ENCODE data around the gene TTLL5. TPM values are rescaled to one million over a fixed set of nuclear protein-coding genes. Genes with fewer than 3 reads are reported as not detected.

Gene TTLL5
- total RNA-seq, 2 experiments from 2014 or later = 28.9 to 43.4 TPM

DNA sequence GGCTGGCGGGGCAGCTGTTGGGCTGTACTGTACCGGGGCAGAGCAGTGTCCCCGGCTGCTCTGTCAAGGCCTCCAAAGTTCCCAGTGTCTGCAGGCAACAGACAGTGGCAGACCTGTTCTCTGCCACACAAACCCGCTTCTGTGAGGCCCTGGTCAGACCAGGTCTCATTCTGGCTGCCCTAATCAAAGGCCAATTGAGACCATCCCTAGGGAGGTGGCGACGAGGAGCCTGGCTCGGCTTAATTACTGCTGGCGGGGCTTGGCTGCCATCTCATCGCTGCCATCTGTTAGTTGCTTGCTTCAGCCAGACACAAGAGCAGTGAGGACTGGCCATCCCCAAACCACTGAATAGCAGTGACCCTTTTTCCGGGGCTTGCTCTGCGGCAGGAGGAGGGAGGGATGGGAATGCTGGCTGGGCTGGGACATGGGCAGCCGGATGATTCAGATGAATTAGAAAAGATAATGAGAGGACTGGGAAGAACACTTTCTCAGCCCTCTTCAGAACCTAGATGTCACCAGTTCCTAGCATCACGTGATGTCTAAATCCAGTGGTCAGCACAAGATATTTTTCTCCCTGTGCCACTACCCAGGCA lies 24.9 kb upstream of the TTLL5 start:
- Mint-ChIP-seq H3K4me1 (no peaks in the 10 kb centered on the region), H3K9me3 (ENCODE audit: low read depth) (no peaks in the 10 kb centered on the region), H3K27me3 (no peaks in the 10 kb centered on the region), H3K27ac (no peak overlapping the region), H3K36me3 (no peaks in the 10 kb centered on the region), H3K4me3 (no peak overlapping the region)
- DNase-seq (no peak), ATAC-seq (no peak)
- CTCF ChIA-PET = interaction anchor here (1.5 kb wide), 1 partner anchor 18 kb away, joined by 7 read pairs; no protein-coding TSS in a partner anchor

DNA sequence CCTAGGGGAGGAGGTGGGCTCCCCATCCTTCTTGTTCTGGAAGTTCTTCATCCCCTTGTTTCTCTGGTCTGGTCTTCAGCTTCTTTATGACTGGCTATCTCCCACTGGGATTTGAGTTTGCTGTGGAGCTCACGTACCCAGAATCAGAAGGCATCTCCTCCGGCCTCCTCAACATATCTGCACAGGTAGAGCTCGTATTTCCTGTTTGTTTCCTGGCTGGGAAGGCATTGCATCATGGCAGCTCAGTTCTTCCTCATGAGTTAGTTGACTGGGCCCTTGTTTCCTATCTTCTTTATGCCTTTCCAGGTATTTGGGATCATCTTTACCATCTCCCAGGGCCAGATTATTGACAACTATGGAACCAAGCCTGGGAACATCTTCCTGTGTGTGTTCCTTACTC lies 20.2 kb upstream of the TTLL5 start:
- H3K4me1 Mint-ChIP-seq = no peaks in the 10 kb centered on the region

DNA sequence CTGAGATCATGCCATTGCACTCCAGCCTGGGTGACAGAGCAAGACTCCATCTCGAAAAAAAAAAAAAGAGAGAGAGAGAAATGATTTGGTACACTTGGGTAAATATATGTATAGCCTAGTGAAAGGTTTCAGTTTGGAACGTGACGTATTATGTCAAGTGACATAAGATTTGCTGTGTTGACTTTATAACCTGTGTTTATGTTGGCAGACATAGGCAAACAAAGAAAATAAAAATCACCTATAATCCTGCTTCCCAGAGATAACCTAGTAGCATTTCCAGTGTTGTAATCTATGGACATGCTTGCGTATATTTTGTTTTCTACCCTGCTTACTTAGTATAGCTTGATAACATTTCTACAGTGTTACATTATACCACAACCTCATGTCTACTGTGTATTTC lies 17.1 kb upstream of the TTLL5 start:
- ATAC-seq (no peak), DNase-seq (no peak)
- Mint-ChIP-seq H3K27me3 (no peaks in the 10 kb centered on the region), H3K4me1 (no peaks in the 10 kb centered on the region), H3K36me3 (peaks cover 2% of the 10 kb centered on the region), H3K9me3 (ENCODE audit: low read depth) (no peaks in the 10 kb centered on the region), H3K4me3 (no peak overlapping the region), H3K27ac (no peak overlapping the region)
- CTCF ChIA-PET = no interaction called here

More for the DNA sequence above, 20.2 kb upstream of the TTLL5 start:
- Mint-ChIP-seq H3K36me3 (no peaks in the 10 kb centered on the region), H3K4me3 (no peak overlapping the region), H3K27ac (no peak overlapping the region), H3K27me3 (no peaks in the 10 kb centered on the region), H3K9me3 (ENCODE audit: low read depth) (no peaks in the 10 kb centered on the region)
- no peak for DNase-seq
- CTCF ChIA-PET = interaction anchor here (0.7 kb wide), 1 partner anchor 13 kb away, joined by 3 read pairs; no protein-coding TSS in a partner anchor
- no peak for ATAC-seq

DNA sequence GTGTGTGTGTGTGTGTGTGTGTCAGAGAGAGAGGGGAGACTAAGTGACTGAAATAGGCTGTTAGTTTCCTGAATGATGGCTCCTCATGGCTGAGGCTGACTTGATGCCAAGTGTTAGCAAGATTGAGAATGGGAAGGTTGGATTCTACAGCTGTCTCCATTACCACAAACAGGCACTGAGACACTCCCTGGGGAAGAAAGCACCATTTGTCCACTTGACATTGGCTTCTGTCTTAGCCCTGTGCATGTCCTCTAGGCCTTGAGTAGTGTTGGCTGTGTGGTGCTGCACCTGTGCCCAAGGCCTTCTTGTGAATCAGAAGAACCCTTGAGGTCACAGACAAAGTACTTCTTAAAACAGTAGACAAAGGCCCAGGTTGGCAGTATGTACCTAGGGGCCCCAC lies 16.0 kb upstream of the TTLL5 start:
- H3K36me3 Mint-ChIP-seq = peaks cover 11% of the 10 kb centered on the region
- CTCF ChIA-PET = interaction anchor here (0.6 to 0.7 kb wide), 2 partner anchors 32 to 306 kb away, joined by 3 to 7 read pairs; no protein-coding TSS in a partner anchor
- DNase-seq (no peak), ATAC-seq (no peak)
- H3K4me1 Mint-ChIP-seq = no peaks in the 10 kb centered on the region
- no peaks in the 10 kb centered on the region for H3K27me3 Mint-ChIP-seq
- H3K4me3 Mint-ChIP-seq = no peak overlapping the region
- no peak overlapping the region for H3K27ac Mint-ChIP-seq
- H3K9me3 Mint-ChIP-seq (ENCODE audit: low read depth) = no peaks in the 10 kb centered on the region

DNA sequence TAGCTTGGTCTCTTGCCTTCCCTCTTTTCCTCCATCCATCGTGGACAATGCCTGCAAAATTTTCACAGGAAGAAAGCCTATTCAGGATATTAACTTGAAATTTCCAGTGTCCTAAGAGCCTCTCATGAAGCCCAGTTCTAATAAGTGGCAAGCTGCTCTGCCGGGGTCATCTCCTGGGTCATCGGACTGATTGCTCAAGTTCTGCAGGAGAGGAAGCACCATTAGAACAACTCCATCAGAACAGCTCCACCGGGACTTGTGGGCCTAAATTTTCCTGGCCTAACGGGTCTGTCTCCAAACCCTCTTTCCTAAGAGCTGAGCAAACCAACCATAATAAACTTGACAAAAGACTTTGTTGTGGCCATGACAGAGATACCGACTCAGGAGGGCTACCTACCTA lies 14.3 kb upstream of the TTLL5 start:
- Mint-ChIP-seq H3K36me3 (peaks cover 26% of the 10 kb centered on the region), H3K27ac (no peak overlapping the region), H3K27me3 (no peaks in the 10 kb centered on the region), H3K4me1 (no peaks in the 10 kb centered on the region), H3K9me3 (ENCODE audit: low read depth) (no peaks in the 10 kb centered on the region), H3K4me3 (no peak overlapping the region)
- ATAC-seq (no peak), DNase-seq (no peak)
- CTCF ChIA-PET = interaction anchor here (1.5 to 1.6 kb wide), 2 partner anchors 69 to 260 kb away, joined by 3 to 4 read pairs; partner anchors contain the start of gene FLVCR2

DNA sequence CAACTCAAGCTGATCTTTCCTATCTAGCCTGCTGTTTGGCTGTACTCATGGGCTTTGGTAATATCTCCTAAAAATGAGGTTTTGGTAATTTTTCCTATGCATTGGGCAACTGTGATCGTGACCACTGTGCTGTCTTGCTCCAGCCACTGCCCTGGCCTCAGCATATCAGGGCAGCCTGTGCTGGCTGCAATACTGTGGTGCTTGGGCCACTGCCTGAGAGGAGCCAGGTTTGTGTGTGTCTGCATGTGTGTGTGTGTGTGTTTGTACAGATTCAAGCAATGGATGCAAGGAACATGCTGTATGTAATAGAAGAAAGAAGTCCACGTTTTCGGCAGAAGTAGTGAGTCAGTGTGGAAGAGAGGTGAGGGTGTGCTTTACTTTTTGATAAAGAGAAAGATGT lies 13.4 kb upstream of the TTLL5 start:
- CTCF ChIA-PET = interaction anchor here (1.5 to 1.6 kb wide), 2 partner anchors 70 to 259 kb away, joined by 3 to 4 read pairs; partner anchors contain the start of gene FLVCR2
- Mint-ChIP-seq H3K9me3 (ENCODE audit: low read depth) (no peaks in the 10 kb centered on the region), H3K27me3 (no peaks in the 10 kb centered on the region), H3K27ac (no peak overlapping the region), H3K4me1 (no peaks in the 10 kb centered on the region), H3K4me3 (no peak overlapping the region), H3K36me3 (peaks cover 29% of the 10 kb centered on the region)
- ATAC-seq (no peak), DNase-seq (no peak)

DNA sequence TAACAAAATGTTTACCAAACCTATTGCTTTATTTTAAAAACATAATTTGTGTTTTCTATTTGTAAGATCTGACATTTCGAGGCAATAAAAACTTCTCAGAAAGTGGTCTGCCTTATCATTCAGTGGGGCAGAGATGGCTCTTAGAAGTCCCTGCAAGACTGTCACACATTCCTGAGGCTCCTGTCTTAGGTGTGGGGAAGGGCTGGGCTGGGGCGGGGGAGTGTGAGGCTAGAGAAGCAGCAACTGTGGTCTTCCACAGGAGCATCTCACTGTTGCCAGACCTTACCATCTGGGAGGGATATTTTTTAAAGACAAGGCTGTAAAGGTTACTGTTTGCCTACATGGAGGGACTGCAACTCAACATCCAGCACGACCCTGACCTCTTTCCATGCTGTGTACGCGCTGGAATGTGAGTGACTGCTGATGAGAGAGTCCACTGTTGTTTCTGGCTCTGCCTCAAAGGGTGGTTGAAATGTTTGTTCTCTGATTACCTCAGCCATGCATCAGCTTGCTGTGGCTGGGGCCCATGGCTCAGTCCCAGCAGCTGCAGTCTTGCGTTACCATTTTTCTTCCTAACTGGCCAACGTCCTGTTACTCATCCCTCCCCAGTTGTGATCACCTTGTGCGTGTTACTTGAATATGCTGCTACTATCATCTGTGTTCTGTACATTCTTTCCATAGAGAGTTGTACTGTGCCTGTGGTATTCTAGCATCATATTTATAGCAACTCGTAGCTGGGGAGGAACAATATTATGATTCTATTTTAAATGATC lies 12.8 kb upstream of the TTLL5 start:
- no peak overlapping the region for H3K27ac Mint-ChIP-seq
- no peaks in the 10 kb centered on the region for H3K9me3 Mint-ChIP-seq (ENCODE audit: low read depth)
- peaks cover 31% of the 10 kb centered on the region for H3K36me3 Mint-ChIP-seq
- DNase-seq (no peak), ATAC-seq (no peak)
- H3K4me3 Mint-ChIP-seq = no peak overlapping the region
- H3K4me1 Mint-ChIP-seq = no peaks in the 10 kb centered on the region
- no peaks in the 10 kb centered on the region for H3K27me3 Mint-ChIP-seq
- CTCF ChIA-PET = interaction anchor here (1.6 to 1.8 kb wide), 2 partner anchors 12 to 70 kb away, joined by 5 to 9 read pairs; partner anchors contain the start of genes ERG28, FLVCR2 and TTLL5

DNA sequence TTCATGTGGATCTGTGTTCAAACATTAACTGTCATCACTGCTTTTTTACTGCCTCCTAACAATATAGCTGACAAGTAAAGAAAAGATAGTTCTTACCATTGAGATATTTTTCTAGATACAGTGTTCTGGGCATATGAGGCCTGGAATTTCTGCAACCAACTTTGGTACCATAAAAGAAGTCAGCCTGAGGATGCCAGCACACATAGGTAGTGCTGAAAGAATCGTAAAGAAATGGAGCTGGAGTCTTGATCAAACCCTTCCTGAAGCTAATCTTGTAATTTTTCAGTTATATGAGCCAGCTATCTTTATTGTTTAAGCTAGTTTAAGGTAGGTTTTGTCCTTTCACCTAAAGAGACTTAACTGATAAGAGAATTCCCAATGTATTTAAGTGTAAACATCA lies 11.7 kb upstream of the TTLL5 start:
- H3K36me3 Mint-ChIP-seq = peaks cover 36% of the 10 kb centered on the region

DNA sequence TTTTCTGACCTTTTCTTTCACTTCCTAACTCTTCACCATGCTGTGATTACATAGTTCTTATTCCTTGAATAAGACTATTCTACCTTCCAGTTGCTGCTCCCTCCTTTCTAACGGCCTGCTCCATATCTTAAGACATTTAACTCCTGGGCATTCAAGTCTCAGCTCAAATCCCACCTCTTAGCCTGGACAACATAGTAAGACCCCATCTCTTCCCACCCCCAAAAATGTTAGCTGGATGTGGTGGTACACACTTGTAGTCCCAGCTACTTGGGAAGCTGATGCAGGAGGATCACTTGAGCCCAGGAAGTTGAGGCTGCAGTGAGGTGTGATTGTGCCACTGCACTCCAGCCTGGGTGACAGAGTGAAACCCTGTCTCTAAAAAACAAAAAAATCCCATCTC lies 11.3 kb upstream of the TTLL5 start:
- CTCF ChIA-PET = interaction anchor here (1.3 to 1.8 kb wide), 3 partner anchors 11 to 73 kb away, joined by 3 to 9 read pairs (median 5); partner anchors contain the start of genes ERG28, FLVCR2 and TTLL5
- H3K4me1 Mint-ChIP-seq = peaks cover 2% of the 10 kb centered on the region
- H3K9me3 Mint-ChIP-seq (ENCODE audit: low read depth) = no peaks in the 10 kb centered on the region
- H3K36me3 Mint-ChIP-seq = peaks cover 36% of the 10 kb centered on the region
- DNase-seq (no peak), ATAC-seq (no peak)
- H3K27ac Mint-ChIP-seq = no peak overlapping the region
- H3K27me3 Mint-ChIP-seq = no peaks in the 10 kb centered on the region
- H3K4me3 Mint-ChIP-seq = no peak overlapping the region

More for the DNA sequence above, 11.7 kb upstream of the TTLL5 start:
- no peak overlapping the region for H3K27ac Mint-ChIP-seq
- no peaks in the 10 kb centered on the region for H3K27me3 Mint-ChIP-seq
- no peaks in the 10 kb centered on the region for H3K9me3 Mint-ChIP-seq (ENCODE audit: low read depth)
- ATAC-seq (no peak), DNase-seq (no peak)
- peaks cover 2% of the 10 kb centered on the region for H3K4me1 Mint-ChIP-seq
- CTCF ChIA-PET = interaction anchor here (1.3 to 1.8 kb wide), 3 partner anchors 11 to 73 kb away, joined by 3 to 9 read pairs (median 5); partner anchors contain the start of genes ERG28, FLVCR2 and TTLL5
- H3K4me3 Mint-ChIP-seq = no peak overlapping the region

DNA sequence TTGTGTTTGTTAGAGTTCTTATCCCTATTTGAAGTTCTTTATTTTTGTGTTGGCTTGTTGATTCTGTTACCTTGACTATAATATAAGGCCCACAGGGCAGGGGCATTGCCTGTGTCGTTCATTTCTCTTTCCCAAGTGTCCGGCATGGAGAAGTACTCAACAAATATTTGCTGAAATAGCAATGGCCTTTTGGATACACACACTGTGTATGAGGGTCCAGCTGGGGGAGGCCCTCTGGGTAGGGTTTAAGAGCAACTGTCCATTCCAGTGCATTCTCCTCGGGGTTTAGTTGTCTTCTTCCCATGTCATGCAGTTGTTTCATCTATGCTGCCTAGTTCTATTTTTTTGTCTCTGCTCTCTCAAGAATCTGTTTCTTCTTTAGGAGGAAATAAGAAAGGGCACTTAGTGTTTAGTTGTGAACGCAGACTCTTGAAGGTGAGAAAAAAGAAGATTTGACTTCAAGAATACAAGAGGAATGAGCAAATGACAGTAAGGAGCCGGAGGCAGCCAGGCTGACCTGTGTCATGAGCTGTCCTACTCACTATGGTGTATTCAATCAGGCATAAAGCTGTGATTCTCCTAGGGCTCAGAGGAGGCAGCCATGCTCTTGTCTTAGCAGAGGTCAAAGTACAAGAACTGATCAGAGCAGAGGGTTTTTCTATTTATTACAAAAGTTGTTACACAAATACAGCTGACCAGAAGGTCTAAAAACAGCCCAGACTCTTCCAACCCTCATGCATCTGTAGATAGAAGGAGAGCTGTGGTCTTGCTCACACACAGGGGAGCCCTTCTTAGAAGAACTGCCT lies 10.6 kb upstream of the TTLL5 start:
- no peak for DNase-seq
- CTCF ChIA-PET = interaction anchor here (1.3 to 8.5 kb wide), 2 partner anchors 74 kb away, joined by 3 to 188 read pairs; partner anchors contain the start of gene FLVCR2
- ATAC-seq = no peak
- Mint-ChIP-seq H3K27ac (no peak overlapping the region), H3K27me3 (no peaks in the 10 kb centered on the region), H3K9me3 (ENCODE audit: low read depth) (no peaks in the 10 kb centered on the region), H3K36me3 (peaks cover 38% of the 10 kb centered on the region), H3K4me3 (no peak overlapping the region), H3K4me1 (peaks cover 2% of the 10 kb centered on the region)

DNA sequence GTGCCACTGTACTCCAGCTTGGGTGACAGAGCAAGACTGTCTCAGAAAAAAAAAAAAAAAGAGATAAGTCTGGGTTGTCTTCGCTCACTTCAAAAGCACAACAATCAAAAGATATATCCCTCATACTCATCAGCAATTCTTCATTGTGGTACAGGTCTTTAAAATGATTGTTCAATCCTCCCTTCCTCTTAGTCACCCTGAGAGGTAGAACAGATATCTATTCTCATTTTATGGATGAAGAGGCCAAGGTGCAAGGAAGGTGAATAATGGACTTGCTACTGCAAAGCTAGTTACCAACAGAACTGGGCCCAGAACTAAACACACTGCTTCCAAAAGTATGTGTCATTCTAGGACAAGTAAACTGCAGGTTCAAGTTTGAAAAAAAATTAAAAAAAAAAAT lies 7.5 kb upstream of the TTLL5 start:
- Mint-ChIP-seq H3K27me3 (no peaks in the 10 kb centered on the region), H3K4me1 (peaks cover 8% of the 10 kb centered on the region), H3K9me3 (ENCODE audit: low read depth) (no peaks in the 10 kb centered on the region), H3K36me3 (peaks cover 38% of the 10 kb centered on the region), H3K4me3 (no peak overlapping the region), H3K27ac (no peak overlapping the region)
- CTCF ChIA-PET = interaction anchor here (0.9 to 8.5 kb wide), 23 partner anchors 10 to 358 kb away, joined by 3 to 188 read pairs (median 4); partner anchors contain the start of genes BATF, FLVCR2 and TGFB3
- ATAC-seq (no peak), DNase-seq (no peak)

DNA sequence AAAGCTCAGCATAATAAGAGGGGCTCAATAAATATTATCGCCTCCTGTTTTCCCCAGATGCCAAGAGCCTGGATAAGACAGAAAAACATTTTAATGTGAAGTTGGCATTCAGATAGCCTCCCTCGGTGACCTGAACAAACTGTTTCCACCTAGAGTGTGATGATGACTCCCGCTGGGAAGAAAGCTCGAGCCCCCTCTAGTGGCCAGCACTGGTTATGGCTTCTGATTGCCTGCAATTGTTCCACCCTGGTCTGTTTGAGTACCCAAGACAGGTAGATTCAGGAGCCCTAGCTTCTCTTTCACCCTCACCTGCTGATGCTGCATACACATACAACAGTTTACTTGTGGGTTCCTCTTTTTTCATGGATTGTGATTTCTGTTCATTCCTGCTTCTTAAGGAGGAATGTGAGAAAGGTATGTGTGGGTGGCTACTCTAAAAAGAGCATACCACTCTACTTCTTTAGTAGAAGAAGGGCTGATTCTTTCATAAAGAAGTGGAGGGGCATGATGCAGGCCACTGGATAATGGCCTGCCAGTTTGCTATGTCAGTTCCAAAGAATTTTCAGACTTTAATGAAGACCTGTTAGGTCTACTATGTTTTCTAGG lies 6.8 kb upstream of the TTLL5 start:
- H3K36me3 Mint-ChIP-seq = peaks cover 36% of the 10 kb centered on the region
- peaks cover 13% of the 10 kb centered on the region for H3K4me1 Mint-ChIP-seq
- H3K4me3 Mint-ChIP-seq = no peak overlapping the region
- ATAC-seq (peak; percentile 95), DNase-seq (peak; percentile 86)
- CTCF ChIA-PET = interaction anchor here (0.6 to 8.5 kb wide), 30 partner anchors 10 to 359 kb away, joined by 3 to 188 read pairs (median 4); partner anchors contain the start of genes BATF, FLVCR2 and TGFB3
- H3K27me3 Mint-ChIP-seq = no peaks in the 10 kb centered on the region
- H3K27ac Mint-ChIP-seq = no peak overlapping the region
- H3K9me3 Mint-ChIP-seq (ENCODE audit: low read depth) = no peaks in the 10 kb centered on the region
